Pancreas (tissue), 10 donors: ENCODE measurements around the gene CAT. TPM values are rescaled to one million over a fixed set of nuclear protein-coding genes. Genes with fewer than 3 reads are reported as not detected.
A peak's percentile ranks its signal among the peaks of the same experiment; 100 is the strongest.

Experiments
- ATAC-seq, 4 donors: fragments of 200-7000 bp; cut with Tn5 transposase; one replicate each; pipeline versions ENCODE4 v1.8.0 to v1.9.1; 2020; ENCODE audit warnings: mild to moderate bottlenecking in 4 of 4, moderate library complexity in 4 of 4
- DNase-seq, 6 donors: peaks; one replicate each; pipeline ENCODE4 v3.0.0-alpha.2; 2020
- FAIRE-seq: peaks from 2 replicates; lab custom pipeline; 2012; peaks lifted over from hg19 to GRCh38; lab: Jason Lieb, UNC
- H3K27ac ChIP-seq, 4 donors: fragments of 200-600 bp; sonication (generic); 1 replicate in 3 of 4; 2 replicates in 1 of 4; pipeline versions ENCODE4 v1.5.0 to v1.8.0; 2020
- H3K27me3 ChIP-seq, 4 donors: fragments of 200-600 bp; one replicate each; pipeline ENCODE4 v1.8.0; 2021
- H3K36me3 ChIP-seq, 3 donors: fragments of 200-600 bp; sonication (generic) in 1 of 3; one replicate each; pipeline versions ENCODE4 v1.5.0 to v1.8.0; 2020 to 2021
- H3K4me1 ChIP-seq, 3 donors: fragments of 200-600 bp; one replicate each; pipeline ENCODE4 v1.8.0; 2021
- H3K4me3 ChIP-seq, 4 donors: fragments of 200-600 bp; sonication (generic) in 2 of 4; one replicate each; pipeline versions ENCODE4 v1.5.0 to v1.8.0; 2020 to 2021
- H3K9me3 ChIP-seq, 4 donors: fragments of 200-600 bp; one replicate each; pipeline ENCODE4 v1.8.0; 2021
- CTCF ChIP-seq, 4 donors: fragments of 200-600 bp; sonication (generic) in 3 of 4; IDR thresholded peaks; one replicate each; pipeline versions ENCODE4 v1.5.0 to v1.8.0; 2021; ENCODE audit warnings: antibody characterized with exemption in 4 of 4
- WGBS, 2 donors: extraction: QIAGEN DNeasy Blood & Tissue Kit; methylation state at CpG; one replicate each; pipeline ENCODE4 v1.1.7; 2013; 5-methylcytosine and 5-hydroxymethylcytosine counted together
- intact Hi-C, 3 donors: fragments of 100-400 bp; cut with DNase I; formaldehyde crosslinking; loops; one replicate each; pipeline versions ENCODE4 v1.11.1 to v1.14.2; 2022
- polyA plus RNA-seq, 2 donors: library from polyadenylated mRNA; stranded (reverse); fragments of 200-250 nt; gene quantifications; one replicate each; pipeline ENCODE4 v1.2.3, GENCODE V29; 2013
- total RNA-seq, 6 donors: library from RNA; stranded (reverse); fragmentation: NEBNext Ultra II Directional in 4 of 6; extraction: Animal tissue kit (Norgen Biotek cat#: 25700) in 4 of 6; gene quantifications; one replicate each; pipeline versions ENCODE4 v1.2.1 to v1.2.4, GENCODE V29; 2021 to 2023
- donor health status: healthy with polysubstance abuse.
- donor health status: DM: no; HTN: no; CAD: no; lungs with moderate emphysema.
- donor health status: DM: no; HTN: no; CAD: no.
- donor health status: control.
- donor health status: control.
- donor health status: Bipolar disorder and iron deficiency.
- donor health status: DM: yes; HTN: yes; CAD: no.
- donor health status: DM: no; HTN: no; CAD: no.
- donor health status: DM: no; HTN: no; CAD: no.
- donor health status: DM: yes; HTN: yes; CAD: no.

The CAT gene
- total and polyA plus RNA-seq, 8 donors, result 26.6 to 53.5 (median 46.2) TPM

GRCh38 chr11:34509336-34509876 is 70.7 kb downstream of the CAT start:
- DNase-seq, result no peak
- no peak overlapping the region for H3K27ac ChIP-seq
- ATAC-seq, result peak in 2 of 4 donors; percentile 13 to 33
- no peaks in the 10 kb centered on the region for H3K4me1 ChIP-seq
- H3K9me3 ChIP-seq, result no peaks in the 10 kb centered on the region
- FAIRE-seq, result no peak
- 8 to 11% methylated on average over 5 of the region's 5 CpGs for WGBS, 2 donors
- no peak overlapping the region for H3K4me3 ChIP-seq
- no peaks in the 10 kb centered on the region for H3K36me3 ChIP-seq
- intact Hi-C loops, result no loop called here
- no peaks in the 10 kb centered on the region for H3K27me3 ChIP-seq
- TF ChIP-seq CTCF (IDR thresholded peaks at IDR 0.05), result no peak

GRCh38 chr11:34510218-34510617 is 71.5 kb downstream of the CAT start:
- no peaks in the 10 kb centered on the region for H3K36me3 ChIP-seq
- H3K27me3 ChIP-seq, result no peaks in the 10 kb centered on the region
- FAIRE-seq (no peak), ATAC-seq (no peak), DNase-seq (no peak)
- H3K4me3 ChIP-seq, result no peak overlapping the region
- H3K27ac ChIP-seq, result no peak overlapping the region
- no peak for TF ChIP-seq CTCF (IDR thresholded peaks at IDR 0.05)
- no peaks in the 10 kb centered on the region for H3K9me3 ChIP-seq
- no peaks in the 10 kb centered on the region for H3K4me1 ChIP-seq
- intact Hi-C loops, result no loop called here

- no peaks in the 10 kb centered on the region for H3K9me3 ChIP-seq
- no peaks in the 10 kb centered on the region for H3K36me3 ChIP-seq
- TF ChIP-seq CTCF (IDR thresholded peaks at IDR 0.05), result no peak
- no peaks in the 10 kb centered on the region for H3K4me1 ChIP-seq
- no peaks in the 10 kb centered on the region for H3K27me3 ChIP-seq
- 97 to 98% methylated on average over 2 of the region's 2 CpGs for WGBS, 2 donors
- intact Hi-C loops, result no loop called here
- no peak overlapping the region for H3K27ac ChIP-seq
- no peak overlapping the region for H3K4me3 ChIP-seq
- no peak for FAIRE-seq
- DNase-seq, result no peak
- no peak for ATAC-seq
Observed at GRCh38 chr11:34510673-34511072, 71.9 kb downstream of the CAT start.

GRCh38 chr11:34512840-34513681 is 74.3 kb downstream of the CAT start:
- ATAC-seq (peak; percentile 93 to 95 (median 94)), DNase-seq (peak; percentile 40 to 81 (median 66)), FAIRE-seq (no peak)
- Histone ChIP-seq H3K9me3 (no peaks in the 10 kb centered on the region), H3K36me3 (no peaks in the 10 kb centered on the region), H3K27me3 (no peaks in the 10 kb centered on the region), H3K4me3 (no peak overlapping the region), H3K4me1 (no peaks in the 10 kb centered on the region), H3K27ac (no peak overlapping the region)
- intact Hi-C loops, result no loop called here
- WGBS, 2 donors, result 40 to 45% methylated on average over 24 of the region's 24 CpGs
- peak; percentile 50 to 65 (median 61) for TF ChIP-seq CTCF (IDR thresholded peaks at IDR 0.05)
